GM23338 (cell line): ENCODE data around the gene ZNF280D. TPM values are rescaled to one million over a fixed set of nuclear protein-coding genes. Genes with fewer than 3 reads are reported as not detected.

Experiments used
- ATAC-seq: fragments of 200-7000 bp; cut with Tn5 transposase; 3 replicates; pipeline ENCODE4 v1.9.1; 2020
- DNase-seq: peaks from one replicate; pipeline ENCODE4 v3.0.0-alpha.2; 2015; ENCODE audit warnings: low spot score
- H2AFZ ChIP-seq: fragments of 200-600 bp; sonication (generic); 2 replicates; pipeline ENCODE4 v1.8.0; 2016; ENCODE audit warnings: antibody characterized with exemption, mild to moderate bottlenecking, moderate library complexity
- H3F3A ChIP-seq: fragments of 200-600 bp; sonication (generic); replicated peaks from 2 replicates; pipeline ENCODE4 v1.8.0; 2017; ENCODE audit warnings: antibody characterized with exemption, mixed run types, low read depth
- H3K27ac ChIP-seq: fragments of 200-600 bp; sonication (generic); 2 replicates; pipeline ENCODE4 v1.6.1; 2016; ENCODE audit warnings: low read depth
- H3K27me3 ChIP-seq: fragments of 200-600 bp; sonication (generic); 2 replicates; pipeline ENCODE4 v1.8.0; 2016; ENCODE audit warnings: mild to moderate bottlenecking, mixed run types, moderate library complexity; ENCODE audit not compliant: insufficient read depth
- H3K36me3 ChIP-seq: fragments of 200-600 bp; sonication (generic); 2 replicates; pipeline ENCODE4 v1.8.0; 2016; ENCODE audit warnings: mild to moderate bottlenecking; ENCODE audit not compliant: insufficient read depth
- H3K4me1 ChIP-seq: fragments of 200-600 bp; sonication (generic); 2 replicates; pipeline ENCODE4 v1.8.0; 2016; ENCODE audit warnings: mild to moderate bottlenecking, moderate library complexity; ENCODE audit not compliant: insufficient read depth
- H3K4me2 ChIP-seq: fragments of 200-600 bp; sonication (generic); 2 replicates; pipeline ENCODE4 v1.7.1; 2017; ENCODE audit warnings: mixed run types
- H3K4me3 ChIP-seq: fragments of 200-600 bp; sonication (generic); 2 replicates; pipeline ENCODE4 v1.6.1; 2016; ENCODE audit warnings: mixed run types
- H3K79me2 ChIP-seq: fragments of 200-600 bp; sonication (generic); replicated peaks from 2 replicates; pipeline ENCODE4 v1.8.0; 2017; ENCODE audit warnings: mild to moderate bottlenecking; ENCODE audit not compliant: insufficient read depth
- H3K9me2 ChIP-seq: fragments of 200-600 bp; sonication (generic); 2 replicates; pipeline ENCODE4 v1.8.0; 2017; ENCODE audit not compliant: insufficient read depth
- H4K20me1 ChIP-seq: fragments of 200-600 bp; sonication (generic); replicated peaks from 2 replicates; pipeline ENCODE4 v1.8.0; 2017; ENCODE audit warnings: mild to moderate bottlenecking; ENCODE audit not compliant: insufficient read depth
- H3K27ac Mint-ChIP-seq: 2 replicates; pipeline ENCODE4 v1.8.0; 2020; ENCODE audit warnings: inconsistent platforms, mild to moderate bottlenecking, moderate library complexity, mixed read lengths
- H3K27me3 Mint-ChIP-seq: 3 replicates; pipeline ENCODE4 v1.8.0; 2022; ENCODE audit warnings: low read depth, mild to moderate bottlenecking, moderate library complexity, mixed read lengths, inconsistent platforms; ENCODE audit not compliant: insufficient read depth, poor library complexity
- H3K36me3 Mint-ChIP-seq: 3 replicates; pipeline ENCODE4 v1.8.0; 2021; ENCODE audit warnings: low read depth, mild to moderate bottlenecking, inconsistent platforms, moderate library complexity, mixed read lengths
- H3K4me1 Mint-ChIP-seq: 3 replicates; pipeline ENCODE4 v1.8.0; 2020; ENCODE audit warnings: mild to moderate bottlenecking, inconsistent platforms, mixed read lengths
- H3K4me3 Mint-ChIP-seq: 3 replicates; pipeline ENCODE4 v1.8.0; 2021; ENCODE audit warnings: moderate library complexity, mild to moderate bottlenecking, inconsistent platforms, mixed read lengths
- H3K9me3 Mint-ChIP-seq: 3 replicates; pipeline ENCODE4 v1.8.0; 2020; ENCODE audit warnings: moderate library complexity, mild to moderate bottlenecking, inconsistent platforms, mixed read lengths
- CREB1 ChIP-seq: fragments of 250-450 bp; sonication (Bioruptor Pico); IDR thresholded peaks from 2 replicates; pipeline ENCODE4 v1.5.0; 2020; ENCODE audit warnings: low read depth, mild to moderate bottlenecking, moderate library complexity
- ETS1 ChIP-seq: IDR thresholded peaks from 2 replicates; pipeline ENCODE4 v1.6.1; 2016; ENCODE audit warnings: antibody characterized with exemption
- EZH2 ChIP-seq: fragments of 200-600 bp; sonication (generic); IDR thresholded peaks from one replicate; pipeline ENCODE4 v1.8.0; 2017; ENCODE audit warnings: antibody characterized with exemption, mild to moderate bottlenecking, low read depth; ENCODE audit not compliant: unreplicated experiment
- EZH2phosphoT487 ChIP-seq: fragments of 200-600 bp; sonication (generic); IDR thresholded peaks from one replicate; pipeline ENCODE4 v1.8.1; 2018; ENCODE audit warnings: antibody characterized with exemption; ENCODE audit not compliant: unreplicated experiment
- JUNB ChIP-seq: IDR thresholded peaks from one replicate; pipeline ENCODE4 v1.6.1; 2016; ENCODE audit warnings: antibody characterized with exemption; ENCODE audit not compliant: unreplicated experiment
- NANOG ChIP-seq: IDR thresholded peaks from 2 replicates; pipeline ENCODE4 v1.6.1; 2016; ENCODE audit warnings: antibody characterized with exemption, borderline replicate concordance
- POLR2AphosphoS5 ChIP-seq: IDR thresholded peaks from 2 replicates; pipeline ENCODE4 v1.6.1; 2016; ENCODE audit warnings: antibody characterized with exemption, low read depth
- REST ChIP-seq: IDR thresholded peaks from one replicate; pipeline ENCODE4 v1.6.1; 2018; ENCODE audit warnings: antibody characterized with exemption; ENCODE audit not compliant: unreplicated experiment
- STAT1 ChIP-seq: IDR thresholded peaks from one replicate; pipeline ENCODE4 v1.6.1; 2016; ENCODE audit warnings: antibody characterized with exemption; ENCODE audit not compliant: unreplicated experiment
- ZNF114 ChIP-seq: fragments of 250-450 bp; sonication (Bioruptor Pico); IDR thresholded peaks from 2 replicates; pipeline ENCODE4 v1.5.0; 2020; ENCODE audit warnings: mild to moderate bottlenecking, moderate library complexity
- ZNF331 ChIP-seq: fragments of 250-450 bp; sonication (Bioruptor Pico); IDR thresholded peaks from 2 replicates; pipeline ENCODE4 v1.5.0; 2020; ENCODE audit warnings: low read depth, mild to moderate bottlenecking, moderate library complexity
- ZNF462 ChIP-seq: fragments of 250-450 bp; sonication (Bioruptor Pico); IDR thresholded peaks from 2 replicates; pipeline ENCODE4 v1.5.0; 2020; ENCODE audit warnings: mild to moderate bottlenecking, moderate library complexity
- polyA plus RNA-seq: library from polyadenylated mRNA; unstranded; fragments of >200 nt; fragmentation: Nextera tagmentation; extraction: Ambion mirVana; gene quantifications from 2 replicates; pipeline ENCODE4 v1.2.1, GENCODE V29; 2016
- total RNA-seq: library from RNA; depleted of rRNA; stranded (reverse); fragments of >200 nt; shearing (Covaris generic); gene quantifications from 2 replicates; pipeline ENCODE4 v1.2.3, GENCODE V29; 2014

The ZNF280D gene
- total and polyA plus RNA-seq, 2 experiments from 2014 or later, result 23.3 to 32.5 TPM

- Histone ChIP-seq H3K79me2 (no peaks in the 10 kb centered on the region), H3K27me3 (no peaks in the 10 kb centered on the region), H3F3A (no peaks in the 10 kb centered on the region), H3K36me3 (no peaks in the 10 kb centered on the region), H3K4me3 (no peak overlapping the region), H3K9me2 (no peaks in the 10 kb centered on the region), H4K20me1 (no peaks in the 10 kb centered on the region), H3K4me2 (no peak overlapping the region), H3K27ac (no peak overlapping the region), H3K4me1 (peaks cover 5% of the 10 kb centered on the region; the same call in 1 of the 2 replicates), H2AFZ (no peak overlapping the region)
- DNase-seq, result no peak
- no peaks in the 10 kb centered on the region for H3K36me3 Mint-ChIP-seq
- no peak for ATAC-seq
- no peaks in the 10 kb centered on the region for H3K9me3 Mint-ChIP-seq
- H3K4me1 Mint-ChIP-seq, result no peaks in the 10 kb centered on the region
- H3K27ac Mint-ChIP-seq, result no peak overlapping the region
- H3K4me3 Mint-ChIP-seq, result no peak overlapping the region
- no peaks in the 10 kb centered on the region for H3K27me3 Mint-ChIP-seq
- TF ChIP-seq JUNB, result no peak
- no peak for TF ChIP-seq POLR2AphosphoS5
- TF ChIP-seq ETS1, result no peak
- TF ChIP-seq ZNF462, result no peak
- no peak for TF ChIP-seq CREB1 (CRISPR knock-in tag)
- TF ChIP-seq ZNF331, result no peak
- TF ChIP-seq STAT1, result no peak
- no peak for TF ChIP-seq ZNF114 (CRISPR knock-in tag)
- TF ChIP-seq NANOG, result no peak
- no peak for TF ChIP-seq EZH2
- TF ChIP-seq REST, result no peak
- TF ChIP-seq EZH2phosphoT487, result no peak
These were observed 11.7 kb upstream of the ZNF280D start for GRCh38 chr15:56744701-56745683.
